ENCODE measurements around the gene ARHGEF2.

ARHGEF2 gene

DNA sequence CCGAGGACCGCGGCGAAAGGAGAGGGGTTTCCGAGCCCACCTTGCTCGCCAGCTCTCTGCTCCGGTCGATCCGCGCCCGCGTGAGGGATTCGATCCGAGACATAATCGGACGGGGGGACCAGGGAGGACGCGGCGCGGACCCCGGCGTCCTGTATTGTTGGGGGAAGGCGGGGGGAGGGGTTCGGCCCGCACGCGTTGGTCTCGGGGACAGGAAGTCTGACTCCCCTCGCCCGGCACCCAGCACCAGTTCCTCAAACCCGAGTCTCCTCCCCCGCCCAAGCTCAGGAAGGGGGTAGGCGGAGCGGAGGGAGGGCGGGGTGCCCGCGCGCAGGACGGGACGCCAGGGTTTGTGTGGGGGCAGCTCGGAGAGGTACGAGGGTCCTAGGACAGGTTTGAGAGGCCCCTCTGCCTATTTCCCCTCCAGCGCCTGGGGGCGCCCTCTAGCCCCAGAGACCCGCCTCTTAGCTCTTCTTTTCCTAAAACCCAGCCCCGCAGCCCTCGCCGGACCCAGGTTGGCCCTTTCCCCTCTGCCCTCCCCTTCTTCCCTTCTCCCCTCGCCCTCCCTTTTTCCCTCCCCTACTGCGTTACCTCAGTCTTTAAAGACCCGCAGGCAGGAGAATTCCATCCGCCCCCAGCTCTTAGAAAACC, at the start of gene ARHGEF2:
Gene ARHGEF2 (minus strand): TSS at position 223 of the 648 bp plus-strand sequence. CDS start 120 bp downstream, at position 103.
- FAIRE-seq (no peak), DNase-seq (ENCODE audit: insufficient read length, low spot score) (peak; percentile 75)

DNA sequence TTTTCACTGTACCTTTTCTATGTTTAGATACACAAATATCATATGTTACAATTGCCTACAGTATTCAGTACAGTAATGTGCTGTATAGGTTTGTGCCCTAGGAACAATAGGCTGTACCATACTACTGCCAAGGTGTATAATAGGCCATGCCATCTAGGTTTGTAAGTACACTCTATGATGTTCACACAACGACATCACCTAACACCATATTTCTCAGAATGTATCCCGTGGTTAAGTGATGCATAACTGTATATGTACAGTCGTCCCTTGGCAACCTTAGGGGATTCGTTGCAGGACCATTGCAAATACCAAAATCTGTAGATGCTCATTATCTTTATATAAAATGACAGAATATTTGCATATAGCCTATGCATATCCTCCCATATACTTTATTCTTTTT, 48.2 kb upstream of the ARHGEF2 start:
- no peak for DNase-seq (ENCODE audit: insufficient read length, low spot score)
- FAIRE-seq, result no peak

GRCh38 chr1:156025876-156026275, 47.5 kb upstream of the ARHGEF2 start:
- FAIRE-seq (no peak), DNase-seq (ENCODE audit: insufficient read length, low spot score) (no peak)

- FAIRE-seq, result no peak
- DNase-seq (ENCODE audit: insufficient read length, low spot score), result no peak
These were observed 46.5 kb upstream of the ARHGEF2 start for GRCh38 chr1:156024801-156025200.

GRCh38 chr1:156021954-156022353, 43.6 kb upstream of the ARHGEF2 start:
- DNase-seq (ENCODE audit: insufficient read length, low spot score) (no peak), FAIRE-seq (no peak)

DNA sequence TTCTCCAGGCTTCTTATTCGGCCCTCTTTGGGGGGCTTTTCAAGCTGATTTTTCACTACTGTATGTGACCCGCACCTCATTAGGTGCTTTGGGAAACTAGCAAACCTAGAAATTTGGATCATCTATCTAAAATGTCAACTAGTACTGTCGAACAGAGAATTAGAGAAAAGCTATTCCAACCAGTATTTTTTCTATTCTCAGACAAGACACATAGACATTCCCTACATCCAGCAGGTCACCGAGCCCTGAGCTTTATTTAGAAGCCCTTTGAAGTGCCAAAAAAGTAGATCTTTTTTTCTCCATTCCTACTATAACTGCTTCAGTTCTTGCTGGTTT, 42.7 kb upstream of the ARHGEF2 start:
- no peak for DNase-seq (ENCODE audit: insufficient read length, low spot score)
- no peak for FAIRE-seq

DNA sequence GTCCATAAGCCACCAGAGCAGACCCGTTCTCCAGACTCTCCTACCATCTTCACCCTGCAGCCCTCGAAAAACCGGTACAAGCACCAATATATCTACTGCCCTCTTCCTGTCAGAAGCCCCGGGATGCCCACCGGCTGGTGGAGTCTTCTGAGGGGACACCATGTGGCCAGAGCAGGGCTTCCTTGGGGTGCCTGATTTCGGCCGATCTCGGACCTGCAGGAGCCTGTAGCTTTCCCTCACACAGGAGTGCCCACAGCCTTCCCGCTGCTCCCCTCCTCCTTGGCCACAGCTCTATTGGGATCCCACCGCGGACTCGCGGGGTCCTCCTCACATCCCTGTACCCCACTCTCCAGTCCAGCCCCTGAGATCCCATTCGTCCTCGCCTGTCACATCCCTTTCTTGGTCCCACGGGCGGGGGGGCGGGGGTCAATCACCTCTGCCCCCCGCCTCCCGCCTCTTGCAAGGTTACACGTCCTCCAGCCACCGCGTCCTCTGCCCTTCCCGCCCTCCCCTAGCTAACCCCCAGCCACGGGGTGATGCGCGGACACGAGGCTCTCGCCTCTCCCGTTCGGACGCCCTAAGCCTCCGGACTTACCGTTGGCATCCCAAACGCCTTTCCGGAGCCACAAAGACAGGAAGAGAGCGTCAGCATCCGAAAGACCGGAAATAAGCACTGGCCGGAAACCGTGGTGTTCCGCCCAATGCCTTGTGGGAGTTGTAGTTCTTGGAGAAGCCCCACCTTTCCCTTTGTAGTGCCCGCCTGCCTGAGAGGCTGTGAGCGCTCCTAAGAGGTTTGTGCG, 42.1 kb upstream of the ARHGEF2 start, which contains the start of gene SSR2:
Gene SSR2 (minus strand): TSS at position 659 of the 800 bp plus-strand sequence. CDS start 784 bp downstream, outside the sequence.
- FAIRE-seq, result no peak
- peak; percentile 91 for DNase-seq (ENCODE audit: insufficient read length, low spot score)

DNA sequence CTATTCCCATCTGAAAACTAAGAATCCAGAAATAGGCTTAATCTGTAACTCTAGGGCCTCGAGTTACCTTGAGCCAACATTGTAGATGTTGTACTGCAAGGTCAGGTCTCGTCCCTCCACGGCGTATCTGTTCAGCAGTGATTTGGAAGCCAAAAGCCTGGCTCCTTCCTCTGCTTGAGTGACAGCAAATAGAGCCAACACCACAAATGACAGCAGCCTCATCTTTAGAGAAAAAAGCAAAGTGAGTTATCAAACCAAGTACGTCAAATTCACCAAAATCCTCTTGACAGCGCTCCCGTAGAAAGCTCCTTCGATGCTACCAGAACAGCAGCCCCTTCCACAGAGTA, 41.6 kb upstream of the ARHGEF2 start:
- DNase-seq (ENCODE audit: insufficient read length, low spot score), result no peak
- FAIRE-seq, result no peak

DNA sequence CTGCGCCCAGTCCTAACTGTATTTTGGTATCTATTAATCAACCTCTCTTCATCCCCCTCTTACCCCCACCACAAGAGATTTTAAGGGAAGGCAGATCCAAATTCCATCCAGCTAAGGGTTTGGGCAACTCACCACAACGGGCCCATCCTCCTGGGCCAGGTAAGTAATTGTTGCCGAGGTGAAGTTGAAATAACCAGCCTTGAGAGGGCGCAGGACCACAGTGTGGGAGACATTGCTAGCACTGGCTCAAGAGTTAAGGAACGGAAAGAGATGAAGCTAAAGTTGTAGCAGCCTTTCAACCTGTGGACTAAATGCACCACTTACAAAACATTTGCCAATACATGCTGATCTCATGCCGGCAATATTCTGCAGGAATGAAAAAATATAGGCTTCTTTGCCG, 36.5 kb upstream of the ARHGEF2 start:
- DNase-seq (ENCODE audit: insufficient read length, low spot score), result no peak
- FAIRE-seq, result no peak

- DNase-seq (ENCODE audit: insufficient read length, low spot score) (no peak), FAIRE-seq (no peak)
These were observed 33.9 kb upstream of the ARHGEF2 start for GRCh38 chr1:156012051-156012817.

GRCh38 chr1:156009404-156009803, 31.1 kb upstream of the ARHGEF2 start:
- FAIRE-seq, result no peak
- no peak for DNase-seq (ENCODE audit: insufficient read length, low spot score)

DNA sequence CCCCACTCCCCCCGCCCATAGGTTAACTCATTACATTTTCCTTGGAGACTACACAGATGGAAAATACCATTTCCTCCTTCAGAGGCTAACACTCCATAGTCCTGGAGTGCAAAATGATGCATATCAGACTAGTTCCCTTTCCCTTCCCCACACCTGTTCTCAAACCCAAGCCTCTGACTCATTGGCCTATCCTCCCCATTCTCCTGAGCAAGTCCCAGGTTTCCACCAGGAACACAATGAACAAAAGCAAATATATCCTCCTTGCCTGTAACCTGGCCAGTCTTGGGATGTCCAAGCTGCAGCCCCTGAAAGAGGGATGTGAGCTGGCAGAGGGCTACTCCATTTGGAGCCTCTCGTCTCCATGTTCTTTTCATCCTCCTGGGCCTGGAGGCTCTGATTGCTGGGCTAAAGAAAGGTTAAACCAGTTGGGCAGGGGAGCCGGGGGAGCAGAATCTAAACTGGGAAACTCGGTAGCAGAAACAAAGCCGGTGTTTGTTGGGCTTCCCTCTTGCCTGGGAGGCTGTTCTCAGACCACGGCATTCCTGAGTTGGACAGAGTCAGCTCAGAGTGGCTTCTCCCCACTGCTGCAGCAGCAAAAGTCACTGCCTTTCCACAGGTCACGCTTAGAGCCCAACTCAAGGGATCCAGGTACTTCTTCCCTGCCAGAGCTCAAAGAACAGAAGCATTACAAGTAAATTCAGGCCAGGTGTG, 28.5 kb upstream of the ARHGEF2 start:
- DNase-seq (ENCODE audit: insufficient read length, low spot score) (no peak), FAIRE-seq (no peak)

DNA sequence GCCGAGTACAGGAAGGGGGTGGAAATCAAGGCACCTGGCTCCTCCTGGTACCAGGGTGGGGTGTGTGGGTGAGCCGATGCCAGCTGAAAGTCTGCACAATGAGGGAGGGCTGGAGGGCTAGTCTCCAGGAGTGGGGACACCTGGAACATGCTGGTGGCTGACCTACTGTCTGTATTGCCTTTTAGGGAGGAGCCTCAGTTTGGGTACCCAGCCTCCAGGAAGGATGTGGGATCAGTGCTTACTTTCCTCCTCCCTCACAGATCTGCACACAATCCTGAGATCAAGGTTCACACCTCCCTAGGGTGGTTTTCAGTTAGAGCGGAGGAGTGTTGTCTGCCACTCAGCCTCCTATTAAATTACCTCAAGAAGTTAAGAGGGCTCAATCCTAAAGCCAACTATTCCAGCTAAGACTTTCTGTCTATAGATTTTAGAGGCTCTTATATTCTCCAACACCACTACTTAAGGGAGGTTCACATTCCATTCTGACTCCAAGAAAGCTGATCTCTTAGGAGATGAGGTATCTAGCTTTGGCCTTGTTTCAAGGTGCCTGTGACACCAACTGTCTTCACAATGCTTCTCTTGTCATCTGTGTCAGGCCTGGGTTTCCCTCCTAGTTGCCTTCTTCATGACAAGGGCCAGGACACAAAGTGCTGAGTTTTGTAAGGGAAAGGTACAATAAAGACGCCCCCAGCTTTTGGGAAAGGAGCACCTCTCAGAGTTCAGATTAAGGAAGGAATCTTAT, 26.7 kb upstream of the ARHGEF2 start:
- no peak for FAIRE-seq
- DNase-seq (ENCODE audit: insufficient read length, low spot score), result no peak

DNA sequence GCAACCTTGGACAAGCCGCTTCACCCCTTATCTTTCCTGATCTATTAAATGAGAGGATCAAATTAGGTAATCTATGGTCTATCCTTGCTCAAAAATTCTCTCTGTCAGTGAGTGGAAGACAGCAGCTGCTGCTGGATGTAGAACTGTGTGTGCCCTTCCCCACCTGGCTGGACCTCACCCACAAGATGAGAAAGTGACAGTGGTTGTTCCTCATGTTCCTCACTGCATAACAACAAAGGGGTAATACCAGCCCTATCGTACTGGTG, 25.5 kb upstream of the ARHGEF2 start:
- FAIRE-seq, result no peak
- no peak for DNase-seq (ENCODE audit: insufficient read length, low spot score)

DNA sequence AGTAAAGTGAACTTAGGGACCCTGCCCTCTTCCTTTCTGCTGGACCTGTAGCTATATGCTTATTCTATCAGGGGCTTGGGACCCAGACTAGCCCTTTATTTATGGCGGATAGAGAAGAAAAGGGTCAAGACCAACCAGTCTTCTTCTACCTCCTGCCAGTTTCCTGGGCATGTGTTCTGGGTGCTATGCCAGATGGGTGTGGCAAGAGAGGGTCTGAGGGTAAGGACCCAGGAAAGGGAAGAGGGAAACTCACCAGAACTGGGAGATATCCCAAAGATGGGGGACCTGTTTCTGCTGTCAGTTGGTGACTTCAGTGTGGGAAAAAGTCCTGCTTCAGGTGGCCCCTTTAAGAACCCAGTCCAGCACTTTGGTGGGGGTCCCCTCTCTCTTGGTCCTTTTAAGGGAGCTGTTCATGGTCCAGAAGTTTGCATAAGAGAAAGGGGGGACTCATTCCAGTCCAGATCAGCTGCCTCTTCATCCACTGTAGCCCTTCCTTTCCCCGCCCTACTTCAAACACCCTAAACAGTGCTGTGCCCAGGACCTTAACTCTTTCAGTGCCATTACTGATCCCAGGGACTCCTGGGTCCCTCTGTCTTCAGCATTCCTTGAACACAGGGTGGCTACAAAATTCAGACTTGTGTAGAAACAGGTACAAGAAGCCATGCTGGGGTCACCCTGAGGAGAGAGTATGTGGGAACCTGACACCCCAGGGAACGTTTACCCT, 24.0 kb upstream of the ARHGEF2 start:
- no peak for DNase-seq (ENCODE audit: insufficient read length, low spot score)
- no peak for FAIRE-seq

DNA sequence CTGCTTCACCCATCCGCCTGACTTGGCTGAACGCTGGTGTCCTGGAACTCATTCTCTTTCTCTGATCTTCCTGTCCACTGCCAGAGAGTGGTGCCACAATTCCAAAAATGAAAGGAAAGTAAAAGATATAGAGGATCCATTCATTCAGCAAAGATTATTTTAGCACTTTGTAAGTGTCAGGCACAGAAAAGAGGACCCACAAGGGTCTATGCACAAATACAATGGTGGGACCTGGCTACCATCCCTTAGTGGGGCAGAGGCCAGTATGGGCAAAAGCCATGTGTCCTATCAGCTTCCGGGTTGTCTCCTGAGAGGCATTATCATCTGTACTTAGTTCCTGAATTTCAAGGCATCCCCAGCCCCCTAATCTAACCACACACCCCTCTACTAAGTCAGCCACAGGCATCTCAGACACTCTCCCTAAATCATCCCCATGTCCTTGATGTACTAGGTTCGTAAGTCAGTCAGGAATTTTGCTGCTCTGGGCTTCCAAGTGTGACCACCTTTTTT, 23.4 kb upstream of the ARHGEF2 start:
- no peak for DNase-seq (ENCODE audit: insufficient read length, low spot score)
- no peak for FAIRE-seq

GRCh38 chr1:156001021-156001661, 22.8 kb upstream of the ARHGEF2 start:
- no peak for FAIRE-seq
- no peak for DNase-seq (ENCODE audit: insufficient read length, low spot score)

DNA sequence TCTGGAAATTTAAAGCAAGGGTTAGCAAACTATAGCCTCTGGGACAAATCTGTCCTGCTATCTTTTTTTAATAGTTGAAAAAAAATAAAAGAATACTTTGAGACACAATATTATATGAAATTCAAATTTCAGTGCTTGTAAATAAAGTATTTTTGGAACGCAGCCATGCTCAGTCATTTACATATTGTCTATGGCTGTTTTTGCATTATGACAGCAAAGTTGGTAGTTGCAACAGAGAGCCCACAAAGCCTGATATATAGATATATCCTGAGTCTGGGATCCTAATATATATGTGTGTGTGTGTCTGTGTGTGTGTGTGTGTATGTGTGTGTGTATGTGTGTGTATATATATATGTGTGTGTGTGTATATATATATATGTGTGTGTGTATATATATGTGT, 21.6 kb upstream of the ARHGEF2 start:
- FAIRE-seq, result no peak
- DNase-seq (ENCODE audit: insufficient read length, low spot score), result no peak

- FAIRE-seq (no peak), DNase-seq (ENCODE audit: insufficient read length, low spot score) (no peak)
These were observed 17.8 kb upstream of the ARHGEF2 start for GRCh38 chr1:155996166-155996565.
